ENCODE measurements around the gene SALL4.

DNA sequence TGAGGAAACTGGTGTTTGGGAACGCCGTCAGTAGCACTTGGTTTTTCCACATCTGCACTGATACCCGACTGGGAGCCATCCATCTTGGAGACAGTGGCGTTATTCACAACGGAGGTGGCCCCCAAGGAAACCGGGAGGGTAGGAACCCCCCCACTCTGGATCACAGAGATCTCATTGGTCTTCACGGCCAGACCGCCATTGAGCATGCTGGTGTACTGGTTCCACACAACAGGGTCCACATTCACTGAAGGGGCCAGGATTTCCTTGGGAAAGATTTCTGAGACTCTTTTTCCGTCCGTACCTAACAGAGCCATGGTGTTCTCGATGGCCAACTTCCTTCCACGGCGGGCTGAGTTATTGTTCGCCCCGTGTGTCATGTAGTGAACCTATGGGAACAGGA lies 18.0 kb downstream of the SALL4 start:
- TF ChIP-seq, protein P1, sequence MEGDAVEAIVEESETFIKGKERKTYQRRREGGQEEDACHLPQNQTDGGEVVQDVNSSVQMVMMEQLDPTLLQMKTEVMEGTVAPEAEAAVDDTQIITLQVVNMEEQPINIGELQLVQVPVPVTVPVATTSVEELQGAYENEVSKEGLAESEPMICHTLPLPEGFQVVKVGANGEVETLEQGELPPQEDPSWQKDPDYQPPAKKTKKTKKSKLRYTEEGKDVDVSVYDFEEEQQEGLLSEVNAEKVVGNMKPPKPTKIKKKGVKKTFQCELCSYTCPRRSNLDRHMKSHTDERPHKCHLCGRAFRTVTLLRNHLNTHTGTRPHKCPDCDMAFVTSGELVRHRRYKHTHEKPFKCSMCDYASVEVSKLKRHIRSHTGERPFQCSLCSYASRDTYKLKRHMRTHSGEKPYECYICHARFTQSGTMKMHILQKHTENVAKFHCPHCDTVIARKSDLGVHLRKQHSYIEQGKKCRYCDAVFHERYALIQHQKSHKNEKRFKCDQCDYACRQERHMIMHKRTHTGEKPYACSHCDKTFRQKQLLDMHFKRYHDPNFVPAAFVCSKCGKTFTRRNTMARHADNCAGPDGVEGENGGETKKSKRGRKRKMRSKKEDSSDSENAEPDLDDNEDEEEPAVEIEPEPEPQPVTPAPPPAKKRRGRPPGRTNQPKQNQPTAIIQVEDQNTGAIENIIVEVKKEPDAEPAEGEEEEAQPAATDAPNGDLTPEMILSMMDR (IDR thresholded peaks at IDR 0.05; ENCODE audit: low read depth, low read length): no peak
- TF ChIP-seq EZH2phosphoT487 (IDR thresholded peaks at IDR 0.05; ENCODE audit: low read depth): no peak

All from OCI-LY3 (cell line).